Gastrocnemius medialis (tissue), 4 donors: ENCODE results near the gene SAMD4A. TPM values are rescaled to one million over a fixed set of nuclear protein-coding genes. Genes with fewer than 3 reads are reported as not detected.
A peak's percentile ranks its signal among the peaks of the same experiment; 100 is the strongest.

ENCODE experiments used
- ATAC-seq, 2 donors: fragments of 150-250 bp; one replicate each; pipeline ENCODE4 v1.9.1; 2016
- DNase-seq, 2 donors: peaks; one replicate each; pipeline ENCODE4 v3.0.0-alpha.2; 2019
- H3K27ac ChIP-seq, 4 donors: fragments of 200-600 bp; sonication (generic); 1 replicate in 1 of 4; 2 replicates in 3 of 4; pipeline ENCODE4 v1.5.1; 2016 to 2018; ENCODE audit warnings: mild to moderate bottlenecking in 2 of 4, moderate library complexity in 1 of 4
- H3K27me3 ChIP-seq, 3 donors: fragments of 200-600 bp; sonication (generic) in 2 of 3; 1 replicate in 1 of 3; 2 replicates in 2 of 3; pipeline versions ENCODE4 v1.5.1 to v1.6.0; 2016 to 2019; ENCODE audit warnings: mild to moderate bottlenecking in 1 of 3, moderate library complexity in 1 of 3
- H3K36me3 ChIP-seq, 2 donors: fragments of 200-600 bp; sonication (generic) in 1 of 2; one replicate each; pipeline ENCODE4 v1.5.1; 2017 to 2018
- H3K4me1 ChIP-seq, 2 donors: fragments of 200-600 bp; sonication (generic) in 1 of 2; one replicate each; pipeline ENCODE4 v1.5.1; 2016 to 2017; ENCODE audit warnings: mild to moderate bottlenecking in 2 of 2
- H3K4me3 ChIP-seq, 4 donors: fragments of 200-600 bp; sonication (generic) in 3 of 4; 1 replicate in 1 of 4; 2 replicates in 3 of 4; pipeline ENCODE4 v1.5.1; 2016 to 2019; ENCODE audit warnings: mild to moderate bottlenecking in 2 of 4
- H3K9me3 ChIP-seq, 3 donors: fragments of 200-600 bp; sonication (generic) in 2 of 3; 1 replicate in 1 of 3; 2 replicates in 2 of 3; pipeline ENCODE4 v1.5.1; 2016 to 2019
- POLR2A ChIP-seq, 2 donors: fragments of 450-650 bp; IDR thresholded peaks; one replicate each; pipeline ENCODE4 v1.6.1; 2017; ENCODE audit warnings: antibody characterized with exemption in 2 of 2, mild to moderate bottlenecking in 2 of 2, moderate library complexity in 2 of 2
- in situ Hi-C, 4 donors: fragments of 200-750 bp; cut with MboI; loops; one replicate each; pipeline versions ENCODE4 v1.15.0 to v1.8.0; 2017; ENCODE audit warnings: low sequenced_read_pairs in 4 of 4
- intact Hi-C: fragments of 100-400 bp; cut with DNase I; formaldehyde crosslinking; loops from one replicate; pipeline ENCODE4 v1.15.1; 2023; ENCODE audit warnings: low total_unique reads
- total RNA-seq, 4 donors: library from RNA; depleted of rRNA; stranded (reverse); fragments of >200 nt; gene quantifications; one replicate each; pipeline versions ENCODE4 v1.1.0 to v1.2.3, GENCODE V29; 2016
- TF ChIP-seq, protein P1 (sequence below), 5 experiments: fragments of 450-650 bp in 3 of 5; fragments of 200-600 bp in 2 of 5; sonication (generic) in 2 of 5; IDR thresholded peaks in 4 of 5; conservative IDR thresholded peaks in 1 of 5; 1 replicate in 4 of 5; 2 replicates in 1 of 5; pipeline ENCODE4 v1.5.1; 2016 to 2019; ENCODE audit warnings: antibody characterized with exemption in 5 of 5, mild to moderate bottlenecking in 3 of 5, moderate library complexity in 3 of 5

The SAMD4A gene
- total RNA-seq, 4 donors from 2014 or later = 26.4 to 48.0 (median 42.2) TPM

DNA sequence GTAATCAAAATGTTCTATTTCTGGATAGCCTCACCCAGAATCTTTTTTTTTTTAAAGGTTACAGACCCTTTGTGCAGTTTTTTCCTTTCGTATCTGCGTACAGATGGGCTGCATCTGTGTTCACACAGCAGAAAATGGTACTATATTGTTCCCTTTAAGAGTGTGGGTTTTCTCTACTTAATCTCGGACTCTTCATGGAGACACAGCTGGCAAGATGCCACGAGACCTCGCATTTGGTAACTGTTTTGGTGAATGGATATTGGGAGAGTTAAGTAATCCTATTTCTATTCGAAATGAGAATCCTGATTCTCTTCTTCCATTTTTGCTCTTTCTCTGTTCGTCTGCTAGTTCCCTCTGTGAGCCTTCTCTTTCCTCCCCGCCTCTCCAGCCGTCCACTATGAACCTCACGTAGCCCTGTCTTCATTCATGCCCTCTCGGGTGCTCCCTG, 85.7 kb downstream of the SAMD4A start:
- peak overlapping the region; percentile 18 to 40 (median 34) for H3K4me3 ChIP-seq
- ATAC-seq = peak in 1 of 2 donors; percentile 4
- no peaks in the 10 kb centered on the region for H3K27me3 ChIP-seq
- no peaks in the 10 kb centered on the region for H3K9me3 ChIP-seq
- DNase-seq = peak in 1 of 2 donors; percentile 49
- TF ChIP-seq, protein P1, sequence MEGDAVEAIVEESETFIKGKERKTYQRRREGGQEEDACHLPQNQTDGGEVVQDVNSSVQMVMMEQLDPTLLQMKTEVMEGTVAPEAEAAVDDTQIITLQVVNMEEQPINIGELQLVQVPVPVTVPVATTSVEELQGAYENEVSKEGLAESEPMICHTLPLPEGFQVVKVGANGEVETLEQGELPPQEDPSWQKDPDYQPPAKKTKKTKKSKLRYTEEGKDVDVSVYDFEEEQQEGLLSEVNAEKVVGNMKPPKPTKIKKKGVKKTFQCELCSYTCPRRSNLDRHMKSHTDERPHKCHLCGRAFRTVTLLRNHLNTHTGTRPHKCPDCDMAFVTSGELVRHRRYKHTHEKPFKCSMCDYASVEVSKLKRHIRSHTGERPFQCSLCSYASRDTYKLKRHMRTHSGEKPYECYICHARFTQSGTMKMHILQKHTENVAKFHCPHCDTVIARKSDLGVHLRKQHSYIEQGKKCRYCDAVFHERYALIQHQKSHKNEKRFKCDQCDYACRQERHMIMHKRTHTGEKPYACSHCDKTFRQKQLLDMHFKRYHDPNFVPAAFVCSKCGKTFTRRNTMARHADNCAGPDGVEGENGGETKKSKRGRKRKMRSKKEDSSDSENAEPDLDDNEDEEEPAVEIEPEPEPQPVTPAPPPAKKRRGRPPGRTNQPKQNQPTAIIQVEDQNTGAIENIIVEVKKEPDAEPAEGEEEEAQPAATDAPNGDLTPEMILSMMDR (IDR thresholded peaks at IDR 0.05 in 4 of 5, conservative IDR thresholded peaks at IDR 0.05 in 1 of 5) = no peak
- no peak for TF ChIP-seq POLR2A (IDR thresholded peaks at IDR 0.05)
- intact Hi-C loops (loop anchor here (1.0 to 2.0 kb wide), 3 partner anchors 22 to 120 kb away; no protein-coding TSS in a partner anchor), in situ Hi-C loops (no loop called here)
- peak overlapping the region; percentile 83 to 85 (median 84) for H3K27ac ChIP-seq
- peaks cover 64 to 75% of the 10 kb centered on the region in 2 donors for H3K4me1 ChIP-seq
- no peaks in the 10 kb centered on the region for H3K36me3 ChIP-seq

DNA sequence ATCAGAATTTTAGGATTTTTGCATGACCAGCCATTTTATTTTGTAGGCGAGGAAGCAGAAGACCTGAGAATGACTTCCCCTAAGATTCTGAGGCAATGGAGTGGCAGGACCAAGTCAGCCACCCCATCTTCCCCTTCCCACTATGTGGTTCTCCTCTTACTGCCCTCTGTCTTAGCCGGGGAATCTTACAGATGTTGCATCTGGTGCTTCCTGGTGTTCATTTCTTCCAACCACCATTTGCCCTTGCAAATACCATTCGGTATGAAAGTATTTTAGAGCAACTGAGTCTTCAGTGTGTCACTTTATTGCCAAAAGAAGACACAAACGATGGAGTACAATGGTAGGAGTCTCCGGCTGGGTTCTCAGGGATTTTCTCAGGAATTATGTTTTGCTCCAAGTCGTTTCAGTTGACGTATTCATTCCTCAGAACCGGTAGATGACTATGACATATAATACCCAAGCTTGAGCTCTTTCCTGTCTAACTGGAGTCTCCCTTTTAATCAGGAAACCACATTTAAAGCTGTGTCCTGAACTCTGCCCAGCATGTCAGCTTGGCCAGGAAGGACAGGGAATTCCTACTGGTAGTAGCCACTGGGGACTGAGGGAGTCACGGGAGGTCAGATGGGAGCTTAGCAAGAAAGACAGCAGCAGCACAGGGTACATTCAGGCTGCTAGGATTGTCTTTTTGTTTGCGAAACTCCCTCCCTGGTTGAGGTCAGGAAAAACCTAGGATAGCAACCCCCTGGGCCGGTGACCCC, 87.0 kb downstream of the SAMD4A start:
- intact Hi-C loops = loop anchor here (2.0 kb wide), 2 partner anchors 21 to 119 kb away; no protein-coding TSS in a partner anchor

DNA sequence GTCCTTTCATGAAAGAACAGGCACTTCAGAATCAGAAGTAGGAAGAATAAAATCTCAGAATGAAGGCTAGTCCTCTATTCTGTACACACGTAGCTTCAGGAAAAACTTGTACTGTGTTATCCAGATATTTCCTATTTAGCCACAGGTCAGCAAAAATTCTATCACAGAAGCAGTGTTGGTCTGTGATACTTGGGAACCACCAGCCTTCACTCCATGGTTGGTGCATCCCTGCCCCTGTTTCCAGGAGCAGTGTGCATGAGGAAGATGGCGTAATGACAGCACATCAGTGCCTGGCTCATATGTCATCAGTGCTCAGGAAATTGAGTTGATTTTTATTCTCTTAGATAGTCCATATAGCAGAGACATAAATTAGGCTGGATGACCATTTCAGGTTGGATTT, 87.7 kb downstream of the SAMD4A start:
- peaks cover 58 to 70% of the 10 kb centered on the region in 2 donors for H3K4me1 ChIP-seq
- intact Hi-C loops = no loop called here

More for the DNA sequence above, 87.0 kb downstream of the SAMD4A start:
- Histone ChIP-seq H3K9me3 (no peaks in the 10 kb centered on the region), H3K36me3 (no peaks in the 10 kb centered on the region), H3K27ac (peak overlapping the region; percentile 83 to 85 (median 84)), H3K27me3 (no peaks in the 10 kb centered on the region), H3K4me1 (peaks cover 57 to 73% of the 10 kb centered on the region in 2 donors), H3K4me3 (no peak overlapping the region)
- ATAC-seq = peak; percentile 55 to 67
- in situ Hi-C loops = no loop called here
- no peak for TF ChIP-seq POLR2A (IDR thresholded peaks at IDR 0.05)
- TF ChIP-seq, protein P1 (IDR thresholded peaks at IDR 0.05 in 4 of 5, conservative IDR thresholded peaks at IDR 0.05 in 1 of 5) = no peak
- peak; percentile 49 to 77 for DNase-seq

DNA sequence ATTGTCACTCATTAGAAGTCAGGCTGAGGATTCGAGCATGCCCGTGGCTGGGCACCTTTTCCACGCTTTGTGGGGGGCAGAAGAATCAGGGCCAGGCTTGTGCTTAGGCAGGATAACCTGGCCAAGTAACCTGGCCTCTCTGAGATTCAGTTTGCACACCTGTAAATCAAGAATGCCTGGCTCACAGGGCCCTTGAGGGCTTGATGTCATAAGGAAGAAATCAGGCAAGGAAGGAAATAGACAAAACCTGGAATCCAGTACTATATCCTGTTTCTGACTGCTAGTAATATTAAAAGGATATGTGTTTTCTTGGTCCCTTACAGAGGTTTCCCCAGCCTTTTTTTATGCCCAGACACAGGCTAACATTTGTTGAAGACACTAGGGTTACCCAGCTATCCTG, 91.9 kb downstream of the SAMD4A start:
- TF ChIP-seq, protein P1 (IDR thresholded peaks at IDR 0.05 in 4 of 5, conservative IDR thresholded peaks at IDR 0.05 in 1 of 5) = no peak
- no peak for TF ChIP-seq POLR2A (IDR thresholded peaks at IDR 0.05)
- ATAC-seq (no peak), DNase-seq (no peak)
- no peak overlapping the region for H3K4me3 ChIP-seq
- H3K9me3 ChIP-seq = no peaks in the 10 kb centered on the region
- peak overlapping the region in 1 of 4 donors; percentile 49 for H3K27ac ChIP-seq
- H3K36me3 ChIP-seq = no peaks in the 10 kb centered on the region
- peaks cover 32 to 54% of the 10 kb centered on the region in 2 donors for H3K4me1 ChIP-seq
- H3K27me3 ChIP-seq = no peaks in the 10 kb centered on the region
- in situ Hi-C loops = no loop called here
- intact Hi-C loops = no loop called here

More for the DNA sequence above, 87.7 kb downstream of the SAMD4A start:
- no peak for TF ChIP-seq POLR2A (IDR thresholded peaks at IDR 0.05)
- TF ChIP-seq, protein P1 (IDR thresholded peaks at IDR 0.05 in 4 of 5, conservative IDR thresholded peaks at IDR 0.05 in 1 of 5) = no peak
- in situ Hi-C loops = no loop called here
- DNase-seq (no peak), ATAC-seq (no peak)
- Histone ChIP-seq H3K9me3 (no peaks in the 10 kb centered on the region), H3K36me3 (no peaks in the 10 kb centered on the region), H3K4me3 (no peak overlapping the region), H3K27ac (peak overlapping the region; percentile 83 to 85 (median 84)), H3K27me3 (no peaks in the 10 kb centered on the region)
